GDM1 (cell line): ENCODE data around the gene SH3TC1.

ENCODE experiments used
- DNase-seq: peaks from one replicate; lab custom pipeline; 2025; lab: John Stamatoyannopoulos, UW

SH3TC1 gene

DNA sequence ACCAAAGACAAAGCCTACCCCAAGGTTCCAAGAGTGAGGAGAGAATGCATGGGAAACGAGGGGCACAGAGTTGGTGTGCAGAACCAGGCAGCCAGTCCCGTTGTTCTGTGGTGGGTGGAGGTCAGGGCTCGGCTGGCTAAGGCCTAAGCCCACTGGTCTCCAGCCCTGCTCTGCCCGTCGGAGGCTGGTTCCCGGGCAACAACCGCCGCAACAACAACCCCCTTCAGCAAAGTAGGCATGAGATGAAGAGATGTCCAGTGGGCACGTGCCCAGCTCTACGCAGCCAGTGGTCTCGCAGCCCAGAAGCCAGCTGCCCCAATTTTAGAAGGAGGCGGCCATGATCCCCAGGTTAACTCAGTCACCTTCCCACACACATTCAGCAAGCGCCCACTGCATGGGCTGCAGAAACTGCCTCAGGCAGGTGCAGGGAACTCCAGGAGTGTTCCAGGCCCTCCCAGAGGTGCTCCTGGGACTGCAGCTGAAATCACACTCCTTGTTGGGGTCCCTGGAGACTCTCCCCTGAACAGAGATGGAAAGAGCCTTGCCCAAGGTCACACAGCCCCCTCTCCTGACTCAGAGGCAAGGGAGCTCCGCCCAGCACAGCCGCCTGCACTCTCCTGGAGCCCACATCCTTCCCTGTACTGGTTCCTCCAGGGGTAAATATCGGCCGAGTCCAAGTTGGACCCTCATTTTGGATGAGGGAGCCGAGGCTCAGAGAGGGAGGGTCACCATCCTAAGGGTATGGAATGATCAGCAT is 45.1 kb downstream of the SH3TC1 start:
- DNase-seq = no peak

DNA sequence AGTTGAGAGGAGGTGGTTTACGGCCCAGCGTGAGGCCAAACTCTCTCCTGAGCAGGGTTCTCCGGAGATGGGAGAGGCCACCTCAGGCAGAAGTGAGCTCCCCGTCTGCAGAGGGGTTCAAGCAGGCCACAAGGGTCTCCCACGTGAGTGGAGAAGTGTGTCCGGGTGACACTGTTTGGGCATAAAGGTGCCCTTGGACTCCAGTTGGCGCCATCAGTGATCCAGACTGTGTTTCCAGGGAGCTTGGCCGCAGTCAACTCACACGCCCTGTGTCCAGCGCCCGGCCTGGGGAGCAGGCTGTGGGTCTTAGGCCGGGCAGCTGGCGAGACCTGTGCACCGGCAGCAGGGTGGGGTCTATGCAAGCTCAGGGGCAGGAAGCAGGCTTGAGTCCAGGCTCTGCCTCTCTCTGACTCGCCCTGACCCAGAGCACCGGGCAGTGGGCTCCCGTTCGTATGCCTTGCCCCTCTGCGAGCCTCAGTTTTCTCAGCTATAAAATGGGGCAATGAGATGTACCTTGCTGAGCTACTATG is 45.9 kb downstream of the SH3TC1 start:
- no peak for DNase-seq

DNA sequence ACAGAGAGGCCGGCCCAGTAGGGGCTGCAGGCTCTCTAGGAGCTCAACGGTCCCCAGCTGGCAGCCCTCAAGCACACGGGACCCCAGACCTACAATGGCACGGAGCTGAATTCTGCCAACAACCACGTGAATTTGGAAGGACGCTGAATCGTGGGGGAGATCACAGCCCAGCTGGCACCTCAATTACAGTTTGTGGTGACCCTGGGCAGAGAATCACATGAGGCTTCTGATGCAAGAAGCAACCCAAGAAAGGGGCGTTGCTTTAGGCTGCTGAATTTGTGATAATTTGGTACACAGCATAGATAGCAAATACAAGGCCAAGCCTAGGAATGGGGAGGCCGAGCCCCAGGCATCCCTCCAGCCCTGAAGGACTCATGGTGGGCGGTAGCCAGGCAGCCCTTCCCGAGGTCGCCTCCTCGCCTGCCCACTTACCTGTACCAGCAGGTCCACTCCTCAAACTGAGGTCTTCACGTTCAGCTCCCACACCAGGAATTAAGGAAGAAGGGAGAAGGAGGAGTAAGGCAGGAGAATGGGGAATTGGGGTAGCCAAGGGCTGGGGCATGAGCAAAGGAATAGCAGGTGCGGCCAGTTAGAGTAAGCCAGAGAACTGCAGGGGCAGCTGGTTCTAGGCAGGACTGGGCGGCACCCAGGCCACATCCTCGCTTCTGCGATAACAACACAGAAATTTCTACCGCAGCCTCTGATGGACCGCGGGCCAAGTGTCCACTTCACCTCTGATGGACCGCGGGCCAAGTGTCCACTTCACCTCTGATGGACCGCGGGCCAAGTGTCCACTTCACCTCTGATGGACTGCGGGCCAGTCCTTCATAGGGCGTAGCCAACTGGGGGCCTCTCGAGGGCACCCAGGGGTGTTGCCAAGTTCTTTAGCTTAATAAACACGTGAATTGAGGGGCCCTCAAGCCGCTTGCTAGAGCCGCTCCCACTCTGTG is 47.1 kb downstream of the SH3TC1 start:
- DNase-seq = no peak

DNA sequence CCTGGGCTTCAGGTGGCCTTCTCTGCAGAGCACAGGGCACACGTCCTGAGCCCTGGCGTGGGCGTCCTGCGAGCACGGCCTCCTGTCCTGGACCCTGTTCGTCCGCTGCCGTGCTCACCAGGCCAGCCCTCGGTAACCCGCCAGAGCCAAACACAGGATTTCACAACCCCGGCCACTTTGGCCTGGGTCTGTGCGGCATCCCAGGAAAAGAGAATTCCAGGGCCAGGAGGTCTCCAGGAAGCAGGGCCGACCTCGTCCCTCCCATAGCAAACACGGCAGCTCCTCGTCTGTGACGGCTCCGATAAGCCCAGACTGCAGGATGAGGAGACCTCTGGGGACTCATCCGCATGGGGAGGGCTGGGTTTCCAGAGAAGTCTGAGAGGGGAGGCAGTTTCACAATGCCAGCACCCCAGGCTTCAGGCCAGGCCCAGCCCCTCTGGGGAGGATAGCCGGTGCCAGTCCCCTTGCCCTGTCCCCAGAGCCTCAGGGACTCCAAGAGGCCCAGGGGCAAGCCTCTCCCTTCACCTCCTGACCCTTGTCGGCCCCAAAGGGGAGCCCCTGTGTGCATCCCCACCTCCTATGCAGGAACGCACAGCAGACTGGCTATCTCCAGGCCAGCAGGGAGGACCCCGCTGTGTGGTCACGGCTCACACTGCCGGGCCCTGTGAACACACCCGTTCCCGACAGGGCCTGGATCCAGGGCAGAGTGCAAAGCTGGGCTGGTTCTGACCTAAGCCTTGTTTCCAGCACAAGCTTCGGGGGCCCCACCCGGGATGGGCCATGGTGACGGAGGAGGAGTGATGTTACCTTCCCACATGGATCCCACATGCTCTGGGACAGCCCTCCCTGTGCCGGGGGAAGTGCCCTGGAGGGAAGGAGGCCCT is 48.2 kb downstream of the SH3TC1 start:
- DNase-seq = no peak

DNA sequence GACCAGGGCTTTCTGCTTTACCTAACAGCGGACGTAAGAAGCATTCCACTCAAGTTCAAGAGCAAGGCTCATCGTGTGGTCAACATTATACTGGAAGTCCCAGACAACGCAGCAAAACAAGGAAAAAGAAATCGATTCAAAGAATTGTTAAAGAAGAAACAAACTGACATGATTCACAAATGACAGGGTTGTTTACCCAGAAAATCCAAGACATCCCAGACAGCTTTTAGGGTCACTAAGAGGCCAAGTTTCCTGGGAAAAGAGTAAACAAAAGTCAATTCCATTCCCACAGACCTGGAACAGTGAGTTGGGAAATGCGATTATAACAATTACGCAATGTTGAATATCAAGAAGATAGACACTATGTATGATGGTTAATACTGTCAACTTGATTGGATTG is 49.0 kb downstream of the SH3TC1 start:
- no peak for DNase-seq

DNA sequence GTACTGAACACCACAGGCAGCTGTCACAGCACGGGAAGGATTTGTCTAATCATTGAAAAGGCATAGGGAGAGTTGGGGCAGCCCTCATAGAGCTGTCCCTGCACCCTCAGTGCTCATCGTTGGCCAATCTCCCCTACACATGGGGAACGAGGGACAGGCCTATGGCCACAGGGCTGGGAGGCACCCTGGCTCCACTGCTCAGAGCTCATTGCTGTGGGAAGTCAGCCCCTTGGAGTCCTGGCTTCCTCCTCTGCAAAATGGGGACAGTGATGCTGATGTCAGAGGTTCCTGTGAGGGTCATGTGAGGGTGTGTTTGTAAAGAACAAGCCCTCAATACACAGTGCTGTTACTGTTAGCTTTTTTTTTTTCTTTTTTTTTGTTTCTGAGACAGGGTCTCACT is 51.1 kb downstream of the SH3TC1 start:
- DNase-seq = no peak

DNA sequence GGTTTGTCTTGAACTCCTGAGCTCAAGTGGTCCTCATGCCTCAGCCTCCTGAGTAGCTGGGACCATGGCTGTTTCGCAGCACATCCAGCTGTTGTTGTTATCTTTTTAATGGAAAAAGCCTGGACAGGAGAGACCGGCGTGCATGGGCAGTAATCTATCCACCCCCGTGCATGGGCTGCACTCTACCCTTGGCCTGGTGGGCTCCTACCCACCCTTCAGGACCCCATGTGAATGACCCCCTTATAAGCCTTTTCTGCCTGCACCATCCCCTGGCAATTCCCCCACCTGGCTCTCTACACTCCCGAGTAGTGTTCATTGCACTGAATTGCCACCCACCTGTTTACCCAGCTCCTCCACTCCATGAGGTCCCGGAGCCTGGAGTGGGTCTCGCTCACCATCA is 51.5 kb downstream of the SH3TC1 start:
- DNase-seq = no peak

DNA sequence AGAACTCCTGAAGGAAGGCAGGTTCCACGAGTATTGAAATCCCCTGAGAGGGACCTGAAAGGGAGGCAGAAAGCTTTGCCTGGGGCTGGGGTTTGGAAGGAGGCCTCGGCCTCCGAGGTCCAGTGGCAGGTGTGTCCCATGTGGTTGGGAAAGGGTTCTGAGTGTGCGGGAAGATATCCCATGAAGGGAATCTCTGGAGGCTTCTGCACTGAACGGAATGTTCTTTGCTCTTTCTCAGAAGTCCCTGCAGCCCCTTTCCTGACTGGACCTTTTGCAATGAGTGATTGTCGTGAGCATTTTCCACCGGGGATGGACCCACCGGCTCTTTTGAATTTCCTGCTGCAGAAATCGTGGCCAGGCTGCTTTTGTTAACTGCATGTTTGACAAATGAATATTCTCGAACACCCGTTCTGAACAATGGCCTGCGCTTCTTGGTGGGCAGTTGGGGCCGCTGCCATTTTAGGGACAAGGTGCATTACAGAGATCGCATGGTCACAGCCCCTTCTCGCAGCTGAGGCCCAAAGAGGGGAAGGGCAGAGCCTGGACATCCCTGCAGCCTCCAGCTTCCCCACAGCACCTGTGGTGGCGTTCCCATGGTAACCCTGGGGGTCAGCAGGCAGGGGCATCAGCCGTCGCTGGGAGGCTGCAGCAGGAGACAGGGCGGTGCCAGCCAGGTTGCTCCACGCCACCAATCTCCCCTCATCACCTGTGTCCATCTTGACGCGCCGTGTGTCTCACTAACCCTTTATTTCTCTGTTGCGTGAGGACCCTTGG is 52.2 kb downstream of the SH3TC1 start:
- no peak for DNase-seq

DNA sequence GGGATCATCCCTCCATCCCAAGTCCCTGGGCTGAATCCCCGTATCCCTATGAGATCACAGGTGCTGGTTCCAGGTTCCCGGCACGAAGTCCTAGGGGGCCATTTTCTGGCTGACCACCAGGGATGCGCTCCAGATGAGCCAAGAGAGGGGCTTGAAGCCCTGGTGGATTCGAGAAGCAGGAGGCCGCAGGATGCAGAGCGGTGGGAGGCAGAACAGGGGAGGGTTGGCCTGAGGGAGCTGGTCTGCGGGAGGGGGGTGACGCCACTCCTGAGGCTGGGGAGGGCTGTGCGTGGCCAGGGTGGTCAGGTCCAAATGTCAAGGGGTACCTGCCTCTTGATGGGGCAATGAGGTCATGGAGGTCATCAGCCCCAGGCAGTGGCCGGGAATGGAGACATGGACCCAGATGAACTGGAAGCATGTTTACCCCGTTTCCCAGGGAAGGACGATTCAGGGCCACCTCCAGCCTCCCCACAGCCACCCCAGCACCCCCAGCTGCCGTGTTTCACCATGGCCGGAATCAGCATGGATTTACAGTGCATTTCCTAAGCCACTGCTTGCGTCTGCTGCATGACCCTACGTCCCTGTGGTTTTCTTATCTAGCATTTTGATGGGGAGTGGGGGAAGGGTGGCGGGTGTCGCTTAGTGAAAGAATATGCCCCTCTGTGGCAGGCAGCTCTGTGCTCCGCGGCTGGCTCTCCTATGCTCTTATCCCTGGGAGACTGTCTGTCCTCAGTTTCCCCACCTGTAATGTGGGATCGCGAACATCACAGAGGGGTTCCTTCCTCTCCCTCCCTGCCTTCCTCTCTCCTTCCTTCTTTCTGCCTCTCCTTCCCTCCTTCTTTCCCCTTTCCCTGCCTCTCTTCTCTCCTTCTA is 53.4 kb downstream of the SH3TC1 start:
- DNase-seq = no peak

DNA sequence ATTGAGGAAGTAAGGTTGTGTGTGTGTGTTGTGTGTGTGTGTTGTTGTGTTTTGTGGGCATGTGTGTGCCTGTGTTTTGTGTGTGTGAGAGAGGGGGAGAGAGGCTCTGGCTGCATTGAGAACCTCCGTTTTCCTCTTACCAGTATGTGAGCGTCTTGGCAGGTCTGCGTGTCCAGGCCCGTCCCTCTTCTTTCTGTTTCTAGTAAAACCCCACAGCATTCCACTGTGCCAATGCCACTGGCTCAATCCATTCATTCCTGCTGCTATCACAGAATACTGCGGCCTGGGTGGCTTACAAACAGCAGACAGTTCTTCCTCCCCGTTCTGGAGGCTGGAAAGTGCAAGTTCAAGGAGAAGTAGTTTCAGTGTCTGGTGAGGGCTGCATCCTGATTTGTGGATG is 55.0 kb downstream of the SH3TC1 start:
- no peak for DNase-seq

DNA sequence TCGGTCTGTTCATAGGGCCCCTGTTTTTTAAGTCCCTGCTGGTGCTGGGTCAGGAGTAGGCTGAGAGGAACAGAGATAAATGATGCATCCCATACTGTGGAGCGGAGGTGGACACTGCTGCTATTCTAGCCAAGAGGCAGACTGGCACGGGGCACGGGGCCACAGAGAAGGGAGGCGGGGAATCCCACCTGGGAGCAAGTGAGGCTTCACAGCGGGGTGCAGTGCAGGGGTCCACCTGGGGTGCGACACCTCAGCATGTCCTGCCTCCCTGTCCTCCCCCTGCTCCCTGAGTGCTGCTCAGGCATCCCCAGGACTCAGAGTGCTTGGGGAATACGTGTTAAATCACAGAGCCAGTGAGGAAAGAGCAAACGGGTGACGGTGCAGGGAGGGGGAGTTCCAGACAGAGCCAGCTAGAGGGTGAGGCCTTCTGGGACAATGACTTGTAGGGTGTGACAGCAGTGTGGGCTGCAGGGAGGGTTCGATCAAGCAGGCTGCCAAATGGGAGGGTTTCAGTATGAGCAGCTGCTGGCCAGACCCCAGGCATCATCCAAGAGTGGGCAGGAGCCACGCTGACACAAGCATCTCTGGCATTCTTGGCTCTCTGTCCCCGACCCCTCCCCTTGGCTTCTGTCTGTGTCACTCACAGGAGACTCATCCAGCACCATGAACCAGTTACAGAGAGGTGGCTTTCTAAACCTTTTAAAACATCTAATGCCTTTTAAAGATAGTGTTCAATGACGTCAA is 56.8 kb downstream of the SH3TC1 start:
- no peak for DNase-seq

DNA sequence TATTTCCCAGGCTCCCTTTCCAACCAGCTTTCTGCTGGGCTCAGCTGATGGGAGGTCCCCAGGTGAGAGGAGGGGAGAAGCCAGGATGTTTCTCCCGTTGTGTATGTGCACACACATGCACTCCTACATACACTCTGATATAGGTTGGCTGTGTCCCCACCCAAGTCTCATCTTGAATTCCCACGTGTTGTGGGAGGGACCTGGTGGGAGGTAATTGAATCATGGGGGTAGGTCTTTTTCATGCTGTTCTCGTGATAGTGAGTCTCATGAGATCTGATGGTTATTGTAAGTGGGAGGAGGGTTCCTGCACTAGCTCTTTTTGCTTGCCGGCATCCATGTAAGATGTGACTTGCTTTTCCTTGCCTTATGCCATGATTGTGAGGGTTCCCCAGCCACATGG is 58.8 kb downstream of the SH3TC1 start:
- no peak for DNase-seq

DNA sequence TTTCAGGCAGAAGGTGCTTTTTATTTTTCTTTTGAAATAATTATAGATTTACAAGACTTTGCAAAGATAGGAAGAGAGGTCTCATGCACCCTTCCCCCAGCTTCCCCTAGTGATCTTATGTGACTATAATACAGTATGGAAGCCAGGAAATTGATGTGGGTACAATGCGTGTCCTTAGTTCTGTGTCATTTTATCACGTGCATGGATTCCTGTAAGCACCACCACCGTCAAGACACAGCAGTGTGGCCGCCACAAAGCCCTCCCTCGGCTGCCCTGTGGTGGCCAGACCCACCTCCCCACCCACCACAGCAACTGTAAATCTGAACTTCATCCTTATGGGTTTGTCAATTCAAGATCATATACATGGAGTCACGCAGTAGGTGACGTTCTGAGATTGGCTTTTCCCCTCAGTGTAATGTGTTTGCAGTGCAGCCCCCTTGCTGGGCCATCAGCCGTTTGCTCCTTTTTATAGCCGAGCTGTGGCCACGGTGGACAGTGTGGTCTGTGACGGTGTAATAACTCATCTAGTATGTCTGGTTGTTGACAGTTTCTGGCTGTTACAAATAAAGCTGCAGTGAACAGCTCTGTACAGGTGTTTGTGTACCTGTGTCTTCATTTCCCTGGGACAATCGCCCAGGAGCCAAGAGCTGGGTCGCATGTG is 59.6 kb downstream of the SH3TC1 start:
- DNase-seq = peak; percentile 30

DNA sequence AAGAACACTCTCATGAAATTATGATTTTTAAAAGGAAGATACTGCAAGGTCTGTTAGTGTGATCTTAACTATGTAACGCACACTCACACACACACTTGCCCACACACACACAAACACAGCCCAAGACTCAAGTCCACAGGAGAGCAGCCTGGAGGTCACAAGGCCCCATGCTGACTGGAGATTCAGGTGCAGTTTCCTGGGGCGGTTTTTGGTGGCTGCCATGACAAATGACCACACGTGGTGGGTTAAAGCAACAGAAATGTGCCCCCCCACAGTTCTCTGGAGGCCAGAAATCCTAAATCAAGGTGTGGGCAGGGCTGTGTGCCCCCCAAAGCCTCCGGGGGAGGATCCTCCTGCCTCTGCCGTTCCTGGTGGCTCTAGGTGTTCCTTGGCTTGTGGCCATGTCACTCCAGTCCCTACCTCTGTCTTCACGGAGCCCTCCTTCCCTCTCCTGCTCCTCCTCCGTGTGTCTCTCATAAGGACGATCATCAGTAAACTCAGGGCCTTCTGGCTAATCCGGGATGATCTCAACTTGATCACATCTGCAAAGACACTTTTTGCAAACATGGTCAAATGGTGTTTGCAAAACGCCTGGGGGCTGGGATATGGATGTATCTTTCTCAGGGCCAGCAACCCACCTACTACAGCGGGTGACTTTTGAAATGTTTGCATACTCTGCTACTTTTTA is 60.8 kb downstream of the SH3TC1 start:
- no peak for DNase-seq

DNA sequence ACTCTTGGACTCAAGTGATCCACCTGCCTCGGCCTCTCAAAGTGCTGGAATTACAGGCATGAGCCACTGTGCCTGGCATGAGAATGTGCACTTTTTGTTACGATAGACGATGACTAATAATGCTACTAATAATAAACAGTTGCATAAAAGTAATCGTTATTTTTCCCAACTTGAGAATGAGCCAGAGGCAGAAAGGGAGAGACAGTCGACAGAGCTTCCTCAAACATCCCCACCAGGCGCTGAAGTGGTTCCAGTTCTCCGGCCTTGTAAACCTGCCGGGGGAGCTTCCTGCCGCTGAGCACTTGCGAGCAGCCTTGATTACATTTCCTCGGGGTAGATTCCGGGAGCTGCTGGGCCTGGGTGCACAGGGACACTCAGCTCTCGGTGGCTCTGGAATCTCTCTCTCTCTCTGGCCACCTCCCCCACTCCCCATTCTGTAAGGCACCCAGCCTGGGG is 61.6 kb downstream of the SH3TC1 start:
- DNase-seq = no peak

DNA sequence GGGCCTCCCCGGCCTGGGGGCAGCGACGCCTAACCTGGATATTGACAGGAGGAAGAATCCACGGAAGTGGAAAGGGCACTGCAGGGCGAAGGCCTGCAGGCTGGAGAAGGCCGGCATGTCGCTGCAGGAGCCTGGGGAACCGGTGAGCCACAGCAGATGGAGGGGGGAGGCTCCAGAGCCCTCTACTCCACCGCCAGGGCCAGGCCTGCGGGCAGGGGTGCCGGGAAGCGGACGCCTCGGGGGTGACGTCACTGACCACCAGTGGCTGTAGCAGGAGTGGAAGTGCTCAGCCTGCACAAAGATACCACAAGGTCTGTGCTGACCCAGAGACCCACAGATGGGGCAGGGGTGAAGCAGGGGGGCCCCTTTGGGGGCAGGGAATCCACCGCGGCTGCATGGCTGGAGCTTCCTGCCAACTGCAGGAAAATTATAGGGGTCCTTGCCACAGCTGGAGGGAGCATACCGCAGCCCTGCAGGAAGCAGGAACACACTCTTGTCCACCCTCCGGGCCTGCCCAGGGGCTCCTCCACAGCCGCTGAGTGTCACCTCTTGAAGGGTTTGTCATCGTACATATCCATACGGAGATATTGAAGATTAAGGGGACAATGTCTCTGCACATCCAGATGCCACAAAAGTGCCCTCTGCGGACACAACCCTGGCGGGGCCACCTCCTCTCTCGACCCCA is 62.9 kb downstream of the SH3TC1 start:
- no peak for DNase-seq

DNA sequence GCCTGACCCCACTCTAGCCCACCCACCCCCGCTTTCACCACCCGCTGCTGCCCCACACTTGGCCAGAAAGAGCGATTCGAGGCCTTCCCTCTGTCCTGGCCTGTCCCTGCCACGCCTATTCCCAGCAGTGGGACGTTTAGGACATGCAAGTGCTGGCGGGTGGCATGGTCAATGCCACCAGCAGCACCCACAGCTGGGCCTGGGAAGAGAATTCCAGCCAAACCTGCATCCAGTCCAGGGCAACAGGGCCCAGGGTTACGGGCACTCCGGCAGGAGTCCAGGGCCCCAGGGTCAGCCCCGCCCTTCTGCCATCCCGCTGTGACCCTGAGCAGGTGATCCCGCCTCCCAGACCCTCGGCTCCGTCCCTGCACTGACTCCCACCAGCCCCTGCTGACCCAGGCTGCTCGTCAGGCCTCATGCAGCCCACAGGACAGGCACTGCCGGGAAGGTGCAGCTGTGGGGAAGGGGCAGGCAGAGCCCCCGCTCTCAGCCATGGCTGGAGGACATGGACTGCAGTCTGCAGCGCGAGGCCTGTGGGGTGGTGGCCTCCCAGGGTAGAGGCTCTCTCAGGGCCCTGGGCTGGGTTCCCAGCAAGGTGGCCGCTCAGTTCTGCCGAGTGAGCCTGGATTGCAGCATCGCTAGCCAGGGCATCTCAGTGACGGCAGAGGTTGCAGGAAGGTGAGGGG is 63.7 kb downstream of the SH3TC1 start:
- DNase-seq = no peak
